ENCODE results near the gene PTPRN.

- no peak for TF ChIP-seq RCOR1 (IDR thresholded peaks at IDR 0.05; ENCODE audit: insufficient replicate concordance, low read length)
- TF ChIP-seq CTCF (conservative IDR thresholded peaks at IDR 0.05; ENCODE audit: low read depth, low read length) = no peak
- TF ChIP-seq MAZ (IDR thresholded peaks at IDR 0.05; ENCODE audit: borderline replicate concordance, low read depth, low read length) = no peak
- no peak for TF ChIP-seq POLR2A (IDR thresholded peaks at IDR 0.05; ENCODE audit: low read depth, low read length)
- no peak for TF ChIP-seq RFX5 (IDR thresholded peaks at IDR 0.05; ENCODE audit: low read depth, low read length)
- no peak for TF ChIP-seq USF2 (IDR thresholded peaks at IDR 0.05; ENCODE audit: low read depth, low read length)
- no peak for TF ChIP-seq SMC3 (IDR thresholded peaks at IDR 0.05; ENCODE audit: low read depth, low read length)
- no peak for TF ChIP-seq ELK1 (IDR thresholded peaks at IDR 0.05; ENCODE audit: borderline replicate concordance, low read depth, low read length)
Observed at GRCh38 chr2:219285373-219285735, 23.8 kb downstream of the PTPRN start.
